ENCODE data around the gene CAMK2D. TPM values are rescaled to one million over a fixed set of nuclear protein-coding genes. Genes with fewer than 3 reads are reported as not detected.
A peak's percentile ranks its signal among the peaks of the same experiment; 100 is the strongest.

The CAMK2D gene
- total and polyA plus RNA-seq, 2 donors from 2014 or later: 9.1 to 34.7 TPM

- Histone ChIP-seq H3K36me3 (ENCODE audit: control insufficient read depth in 2 of 3, insufficient read depth in 3 of 3, low read length in 3 of 3) (no peaks in the 10 kb centered on the region), H3K9ac (ENCODE audit: low read length in 3 of 3) (no peak overlapping the region), H3K27me3 (ENCODE audit: control insufficient read depth, insufficient read depth, low read length) (no peaks in the 10 kb centered on the region), H3K4me3 (ENCODE audit: low read length in 3 of 3) (no peak overlapping the region), H3K4me1 (ENCODE audit: control insufficient read depth in 2 of 3, insufficient read depth in 2 of 3, low read depth in 1 of 3, low read length in 3 of 3) (no peaks in the 10 kb centered on the region), H3K27ac (ENCODE audit: low read depth in 2 of 2, low read length in 2 of 2) (no peak overlapping the region), H3K9me3 (ENCODE audit: control insufficient read depth in 2 of 3, insufficient read depth in 1 of 3, low read length in 3 of 3) (no peaks in the 10 kb centered on the region)
- FAIRE-seq (no peak), DNase-seq (peak in 1 of 5 donors; percentile 8)
- intact Hi-C loops (cut with DNase I): no loop called here
- TF ChIP-seq, protein P1, sequence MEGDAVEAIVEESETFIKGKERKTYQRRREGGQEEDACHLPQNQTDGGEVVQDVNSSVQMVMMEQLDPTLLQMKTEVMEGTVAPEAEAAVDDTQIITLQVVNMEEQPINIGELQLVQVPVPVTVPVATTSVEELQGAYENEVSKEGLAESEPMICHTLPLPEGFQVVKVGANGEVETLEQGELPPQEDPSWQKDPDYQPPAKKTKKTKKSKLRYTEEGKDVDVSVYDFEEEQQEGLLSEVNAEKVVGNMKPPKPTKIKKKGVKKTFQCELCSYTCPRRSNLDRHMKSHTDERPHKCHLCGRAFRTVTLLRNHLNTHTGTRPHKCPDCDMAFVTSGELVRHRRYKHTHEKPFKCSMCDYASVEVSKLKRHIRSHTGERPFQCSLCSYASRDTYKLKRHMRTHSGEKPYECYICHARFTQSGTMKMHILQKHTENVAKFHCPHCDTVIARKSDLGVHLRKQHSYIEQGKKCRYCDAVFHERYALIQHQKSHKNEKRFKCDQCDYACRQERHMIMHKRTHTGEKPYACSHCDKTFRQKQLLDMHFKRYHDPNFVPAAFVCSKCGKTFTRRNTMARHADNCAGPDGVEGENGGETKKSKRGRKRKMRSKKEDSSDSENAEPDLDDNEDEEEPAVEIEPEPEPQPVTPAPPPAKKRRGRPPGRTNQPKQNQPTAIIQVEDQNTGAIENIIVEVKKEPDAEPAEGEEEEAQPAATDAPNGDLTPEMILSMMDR (IDR thresholded peaks at IDR 0.05; ENCODE audit: borderline replicate concordance, extremely low read depth, insufficient read depth): no peak
Observed at GRCh38 chr4:113700602-113701150, 60.9 kb downstream of the CAMK2D start.

- FAIRE-seq (no peak), DNase-seq (no peak)
- Histone ChIP-seq H3K4me3 (ENCODE audit: low read length in 3 of 3) (no peak overlapping the region), H3K27me3 (ENCODE audit: control insufficient read depth, insufficient read depth, low read length) (no peaks in the 10 kb centered on the region), H3K4me1 (ENCODE audit: control insufficient read depth in 2 of 3, insufficient read depth in 2 of 3, low read depth in 1 of 3, low read length in 3 of 3) (no peaks in the 10 kb centered on the region), H3K9me3 (ENCODE audit: control insufficient read depth in 2 of 3, insufficient read depth in 1 of 3, low read length in 3 of 3) (no peaks in the 10 kb centered on the region), H3K9ac (ENCODE audit: low read length in 3 of 3) (no peak overlapping the region), H3K27ac (ENCODE audit: low read depth in 2 of 2, low read length in 2 of 2) (no peak overlapping the region), H3K36me3 (ENCODE audit: control insufficient read depth in 2 of 3, insufficient read depth in 3 of 3, low read length in 3 of 3) (no peaks in the 10 kb centered on the region)
- TF ChIP-seq, protein P1 (IDR thresholded peaks at IDR 0.05; ENCODE audit: borderline replicate concordance, extremely low read depth, insufficient read depth): no peak
- intact Hi-C loops (cut with DNase I): no loop called here
Observed at GRCh38 chr4:113699772-113700171, 61.8 kb downstream of the CAMK2D start.

DNA sequence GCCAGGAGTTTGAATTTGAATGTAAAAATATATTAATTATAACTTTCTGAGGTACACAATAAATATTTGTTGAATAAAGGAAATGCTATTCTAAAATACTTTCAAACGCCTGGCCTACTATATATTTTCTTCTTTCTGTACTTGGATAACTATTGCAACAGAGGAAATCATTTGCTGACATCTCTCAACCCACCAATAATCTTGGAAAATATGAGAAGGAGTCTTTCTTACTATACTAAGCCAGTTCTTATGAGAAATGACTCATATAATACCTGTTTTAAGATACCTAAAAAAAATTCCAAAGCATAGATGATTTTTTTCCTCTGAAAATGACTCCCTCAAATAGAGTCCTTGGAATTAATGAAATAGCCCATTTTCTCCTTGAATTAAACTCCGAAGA, 64.1 kb downstream of the CAMK2D start:
- no peaks in the 10 kb centered on the region for H3K36me3 ChIP-seq (ENCODE audit: control insufficient read depth in 2 of 3, insufficient read depth in 3 of 3, low read length in 3 of 3)
- no peak overlapping the region for H3K9ac ChIP-seq (ENCODE audit: low read length in 3 of 3)
- H3K4me1 ChIP-seq (ENCODE audit: control insufficient read depth in 2 of 3, insufficient read depth in 2 of 3, low read depth in 1 of 3, low read length in 3 of 3): no peaks in the 10 kb centered on the region
- FAIRE-seq: no peak
- DNase-seq: no peak
- no peaks in the 10 kb centered on the region for H3K9me3 ChIP-seq (ENCODE audit: control insufficient read depth in 2 of 3, insufficient read depth in 1 of 3, low read length in 3 of 3)
- no peaks in the 10 kb centered on the region for H3K27me3 ChIP-seq (ENCODE audit: control insufficient read depth, insufficient read depth, low read length)
- no peak overlapping the region for H3K27ac ChIP-seq (ENCODE audit: low read depth in 2 of 2, low read length in 2 of 2)
- intact Hi-C loops (cut with DNase I): no loop called here
- no peak overlapping the region for H3K4me3 ChIP-seq (ENCODE audit: low read length in 3 of 3)
- TF ChIP-seq, protein P1 (IDR thresholded peaks at IDR 0.05; ENCODE audit: borderline replicate concordance, extremely low read depth, insufficient read depth): no peak
